Measurements from ENCODE around the gene FAM187B.

GRCh38 chr19:35269438-35270117, 41.0 kb upstream of the FAM187B start:
- TF ChIP-seq, protein P1, sequence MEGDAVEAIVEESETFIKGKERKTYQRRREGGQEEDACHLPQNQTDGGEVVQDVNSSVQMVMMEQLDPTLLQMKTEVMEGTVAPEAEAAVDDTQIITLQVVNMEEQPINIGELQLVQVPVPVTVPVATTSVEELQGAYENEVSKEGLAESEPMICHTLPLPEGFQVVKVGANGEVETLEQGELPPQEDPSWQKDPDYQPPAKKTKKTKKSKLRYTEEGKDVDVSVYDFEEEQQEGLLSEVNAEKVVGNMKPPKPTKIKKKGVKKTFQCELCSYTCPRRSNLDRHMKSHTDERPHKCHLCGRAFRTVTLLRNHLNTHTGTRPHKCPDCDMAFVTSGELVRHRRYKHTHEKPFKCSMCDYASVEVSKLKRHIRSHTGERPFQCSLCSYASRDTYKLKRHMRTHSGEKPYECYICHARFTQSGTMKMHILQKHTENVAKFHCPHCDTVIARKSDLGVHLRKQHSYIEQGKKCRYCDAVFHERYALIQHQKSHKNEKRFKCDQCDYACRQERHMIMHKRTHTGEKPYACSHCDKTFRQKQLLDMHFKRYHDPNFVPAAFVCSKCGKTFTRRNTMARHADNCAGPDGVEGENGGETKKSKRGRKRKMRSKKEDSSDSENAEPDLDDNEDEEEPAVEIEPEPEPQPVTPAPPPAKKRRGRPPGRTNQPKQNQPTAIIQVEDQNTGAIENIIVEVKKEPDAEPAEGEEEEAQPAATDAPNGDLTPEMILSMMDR (IDR thresholded peaks at IDR 0.05), result peak; percentile 77
- no peak for TF ChIP-seq EZH2 (IDR thresholded peaks at IDR 0.05; ENCODE audit: borderline replicate concordance, insufficient read depth, low read depth, low read length, poor library complexity, severe bottlenecking)

Data from B cell (primary cell).